ENCODE measurements around the gene BMP4. TPM values are rescaled to one million over a fixed set of nuclear protein-coding genes. Genes with fewer than 3 reads are reported as not detected.

BMP4 gene
- total RNA-seq, 1 donor from 2014 or later, result 33.1 TPM

DNA sequence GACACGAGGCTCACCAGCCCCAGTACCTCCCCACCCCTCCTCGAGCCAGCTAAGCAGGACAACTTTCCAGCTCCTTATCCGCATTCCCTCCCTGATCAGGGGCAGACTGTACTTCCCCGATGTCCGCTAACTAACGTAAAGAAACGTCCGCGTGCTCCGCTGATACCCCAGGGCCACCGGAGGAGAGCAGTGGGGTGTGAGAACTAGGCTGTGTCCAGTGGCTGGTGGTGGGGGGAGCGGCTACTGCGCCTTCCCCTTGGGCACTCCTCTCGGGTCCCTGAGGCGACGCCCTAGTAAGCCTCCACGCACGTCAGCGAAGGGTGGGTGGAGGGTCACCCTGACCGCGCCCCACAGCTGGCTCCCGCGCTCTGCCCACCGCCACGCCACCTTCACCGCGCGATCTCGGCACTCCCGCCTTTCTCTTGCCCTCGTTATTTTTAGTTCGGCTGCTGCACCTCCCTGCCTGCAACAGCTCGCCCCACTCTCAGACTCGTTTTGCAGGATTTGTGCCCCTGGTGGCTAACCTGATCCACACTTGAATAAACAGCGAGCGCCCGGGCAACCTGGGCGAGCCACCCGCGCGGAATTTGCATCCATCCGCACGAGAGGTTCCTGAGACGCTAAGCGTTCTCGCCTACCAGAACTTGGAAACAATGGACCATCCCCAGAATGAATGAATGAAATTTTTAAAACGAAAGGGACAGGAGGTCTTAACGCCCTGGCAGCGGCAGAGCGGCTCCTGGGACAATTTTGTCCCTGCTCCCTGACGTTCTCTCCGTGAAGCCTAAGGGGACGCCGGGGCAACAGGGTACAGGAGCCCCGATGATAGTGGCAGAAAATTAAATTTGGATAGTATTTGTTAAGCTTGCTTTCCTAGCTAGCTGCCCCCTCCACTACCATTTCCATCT lies 6.9 kb upstream of the BMP4 start:
- Histone ChIP-seq H3K36me3 (no peaks in the 10 kb centered on the region), H3K4me1 (no peaks in the 10 kb centered on the region), H3K9me3 (no peaks in the 10 kb centered on the region), H3K27me3 (no peaks in the 10 kb centered on the region), H3K4me3 (peak overlapping the region; percentile 34 to 60), H3K27ac (no peak overlapping the region)
- peak; percentile 25 to 63 (median 55) for TF ChIP-seq CTCF (IDR thresholded peaks at IDR 0.05)
- intact Hi-C loops (cut with DNase I), result no loop called here
- DNase-seq (ENCODE audit: low spot score in 2 of 2), result peak in 1 of 2 donors; percentile 75

GRCh38 chr14:53962953-53963319 lies 6.3 kb upstream of the BMP4 start:
- intact Hi-C loops (cut with DNase I), result no loop called here
- Histone ChIP-seq H3K27me3 (no peaks in the 10 kb centered on the region), H3K4me1 (no peaks in the 10 kb centered on the region), H3K9me3 (no peaks in the 10 kb centered on the region), H3K27ac (no peak overlapping the region), H3K36me3 (no peaks in the 10 kb centered on the region), H3K4me3 (peak overlapping the region in 1 of 2 donors; percentile 60)
- TF ChIP-seq CTCF (IDR thresholded peaks at IDR 0.05), result no peak
- no peak for DNase-seq (ENCODE audit: low spot score in 2 of 2)

DNA sequence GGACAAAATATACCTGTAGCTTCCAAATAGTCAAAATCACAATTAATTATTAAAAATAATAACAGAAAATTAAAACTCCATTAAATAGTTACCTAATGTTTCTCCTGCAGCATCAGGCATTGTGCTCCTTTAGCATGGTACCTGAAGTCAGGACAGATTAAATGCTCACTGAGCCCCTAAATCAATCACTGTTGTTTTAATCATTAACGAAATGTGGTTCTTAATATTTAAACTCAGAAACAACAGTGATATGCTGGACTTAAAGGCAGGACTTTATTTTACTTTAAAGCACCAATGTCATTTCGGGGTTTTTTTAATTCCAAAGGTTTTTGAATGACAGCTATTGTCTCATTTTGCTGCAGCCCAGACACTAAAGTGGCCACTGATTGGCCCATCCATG lies 2.0 kb upstream of the BMP4 start:
- TF ChIP-seq CTCF (IDR thresholded peaks at IDR 0.05), result no peak
- intact Hi-C loops (cut with DNase I), result loop anchor here (5.0 to 10.0 kb wide), 8 partner anchors 149 to 1426 kb away; partner anchors contain the start of genes CGRRF1, ERO1A, FERMT2 and GNPNAT1
- Histone ChIP-seq H3K27me3 (no peaks in the 10 kb centered on the region), H3K4me1 (no peaks in the 10 kb centered on the region), H3K4me3 (no peak overlapping the region), H3K27ac (no peak overlapping the region), H3K9me3 (no peaks in the 10 kb centered on the region), H3K36me3 (no peaks in the 10 kb centered on the region)
- no peak for DNase-seq (ENCODE audit: low spot score in 2 of 2)

DNA sequence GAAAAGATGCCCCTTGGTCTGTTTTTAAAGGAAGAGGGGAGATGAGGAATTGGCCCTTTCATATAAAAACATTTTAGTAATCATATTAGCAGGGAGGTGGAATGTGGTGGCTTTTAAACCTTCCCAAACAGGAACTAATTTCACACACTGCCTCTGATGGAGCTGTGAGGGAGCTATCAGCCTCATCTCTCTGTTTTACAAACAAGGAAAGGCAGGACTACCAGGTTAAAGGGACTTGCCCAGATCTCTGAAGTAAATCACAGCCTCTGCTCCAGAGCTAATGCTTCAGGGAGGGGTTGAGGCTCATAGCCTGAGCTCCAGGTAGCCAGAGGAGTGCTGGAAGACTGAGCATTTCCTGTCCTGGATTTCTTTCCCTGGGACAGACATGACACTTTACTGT lies 1.1 kb upstream of the BMP4 start:
- peak overlapping the region in 1 of 2 donors; percentile 82 for H3K27ac ChIP-seq
- intact Hi-C loops (cut with DNase I), result loop anchor here (2.0 to 10.0 kb wide), 9 partner anchors 150 to 1427 kb away; partner anchors contain the start of genes CDKN3, CGRRF1, ERO1A and FERMT2
- TF ChIP-seq CTCF (IDR thresholded peaks at IDR 0.05), result no peak

GRCh38 chr14:53955671-53956426 lies 776 bp downstream of the BMP4 start:
- Histone ChIP-seq H3K4me1 (peaks cover 0 to 9% of the 10 kb centered on the region in 2 donors), H3K36me3 (peaks cover 4 to 12% of the 10 kb centered on the region in 2 donors), H3K27me3 (no peaks in the 10 kb centered on the region), H3K4me3 (peak overlapping the region; percentile 65 to 72), H3K9me3 (no peaks in the 10 kb centered on the region), H3K27ac (peak overlapping the region; percentile 82 to 85)
- peak in 1 of 2 donors; percentile 84 for DNase-seq (ENCODE audit: low spot score in 2 of 2)
- TF ChIP-seq CTCF (IDR thresholded peaks at IDR 0.05), result no peak
- intact Hi-C loops (cut with DNase I), result loop anchor here (2.0 to 10.0 kb wide), 10 partner anchors 151 to 1429 kb away; partner anchors contain the start of genes CDKN3, CGRRF1, ERO1A and FERMT2

More for the DNA sequence above, 1.1 kb upstream of the BMP4 start:
- Histone ChIP-seq H3K9me3 (no peaks in the 10 kb centered on the region), H3K4me1 (no peaks in the 10 kb centered on the region), H3K4me3 (no peak overlapping the region), H3K36me3 (no peaks in the 10 kb centered on the region), H3K27me3 (no peaks in the 10 kb centered on the region)
- no peak for DNase-seq (ENCODE audit: low spot score in 2 of 2)
